ENCODE results near the gene ASTN2.

The ASTN2 gene

DNA sequence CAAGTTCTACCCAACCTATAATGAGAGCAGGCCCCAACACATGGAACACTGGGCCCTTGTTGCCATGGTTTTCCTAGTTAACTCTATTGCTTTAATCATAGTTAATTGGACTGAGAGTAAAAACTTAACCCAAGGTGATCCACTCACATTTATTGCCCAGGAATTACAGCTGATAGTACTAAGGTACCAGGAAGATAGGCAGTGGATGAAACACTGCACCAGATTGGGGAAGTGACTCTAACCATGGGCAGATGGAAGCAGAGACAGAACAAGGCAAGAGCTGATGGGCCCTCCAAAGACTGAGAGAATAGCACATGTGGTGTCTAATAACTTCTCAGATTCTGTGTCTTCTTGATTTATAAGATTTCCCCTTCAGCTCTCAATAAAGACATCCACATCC lies 873.5 kb downstream of the ASTN2 start:
- DNase-seq (ENCODE audit: low read depth, low spot score): no peak

DNA sequence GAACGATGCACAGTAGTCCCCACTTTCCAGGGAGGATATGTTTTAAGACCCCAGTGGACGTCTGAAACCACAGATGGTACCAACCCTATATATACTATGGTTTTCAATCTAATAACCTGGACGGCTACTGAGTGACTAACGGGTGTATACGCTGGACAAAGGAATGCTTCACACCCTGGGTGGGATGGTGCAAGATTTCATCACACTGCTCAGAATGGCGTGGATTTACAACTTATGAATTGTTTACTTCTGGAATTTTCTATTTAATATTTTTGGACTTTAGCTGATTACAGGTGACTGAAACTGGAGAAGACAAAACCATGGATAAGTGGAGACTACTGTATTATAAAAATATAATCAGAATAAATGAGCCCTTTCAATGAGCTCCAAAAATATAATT lies 875.3 kb downstream of the ASTN2 start:
- no peak for DNase-seq (ENCODE audit: low read depth, low spot score)

DNA sequence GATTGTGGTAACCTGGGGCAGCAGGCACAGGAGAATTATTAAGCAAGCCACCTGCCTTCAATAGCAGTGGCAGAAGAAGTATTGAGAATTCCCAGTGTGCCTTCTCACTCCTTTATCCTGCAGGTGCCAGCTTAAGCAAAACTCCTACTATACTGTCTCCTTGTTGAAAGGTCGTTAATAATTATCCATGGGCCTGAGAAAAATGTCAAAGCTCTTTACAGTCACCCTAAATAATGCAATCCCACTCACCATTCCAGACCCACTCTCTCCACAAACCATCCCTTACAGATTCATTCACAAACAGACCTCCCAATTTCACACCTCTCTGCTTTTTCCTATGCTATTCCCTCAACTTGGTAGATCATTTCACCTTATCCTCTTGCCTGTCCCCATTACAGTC lies 889.2 kb downstream of the ASTN2 start:
- no peak for DNase-seq (ENCODE audit: low read depth, low spot score)

DNA sequence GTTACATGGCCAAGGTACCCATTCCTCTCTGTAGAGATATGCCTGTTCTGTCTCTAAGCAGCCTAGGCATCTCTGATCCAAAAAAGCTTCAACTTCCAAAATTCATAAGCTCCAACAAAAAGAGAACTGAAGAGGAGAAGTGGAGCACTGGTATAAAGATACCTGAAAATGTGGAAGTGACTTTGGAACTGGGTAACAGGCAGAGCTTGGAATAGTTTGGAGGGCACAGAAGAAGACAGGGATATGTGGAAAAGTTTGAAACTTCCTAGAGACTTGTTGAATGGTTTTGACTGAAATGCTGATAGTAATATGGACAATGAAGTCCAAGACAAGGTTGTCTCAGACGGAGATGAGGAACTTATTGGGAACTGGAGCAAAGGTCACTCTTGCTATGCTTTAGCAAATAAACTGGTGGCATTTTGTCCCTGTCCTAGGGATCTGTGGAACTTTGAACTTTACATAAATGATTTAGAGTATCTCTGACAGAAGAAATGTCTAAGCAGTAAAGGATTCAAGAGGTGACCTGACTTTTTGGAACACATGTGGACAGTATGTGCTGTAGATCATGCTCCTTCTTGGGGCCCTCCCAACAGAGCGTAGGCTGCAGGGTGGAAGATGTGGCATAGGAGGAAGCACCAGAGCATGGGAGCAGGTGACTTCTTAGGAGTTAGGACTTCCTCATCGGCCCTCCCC lies 889.9 kb downstream of the ASTN2 start:
- DNase-seq (ENCODE audit: low read depth, low spot score): no peak

DNA sequence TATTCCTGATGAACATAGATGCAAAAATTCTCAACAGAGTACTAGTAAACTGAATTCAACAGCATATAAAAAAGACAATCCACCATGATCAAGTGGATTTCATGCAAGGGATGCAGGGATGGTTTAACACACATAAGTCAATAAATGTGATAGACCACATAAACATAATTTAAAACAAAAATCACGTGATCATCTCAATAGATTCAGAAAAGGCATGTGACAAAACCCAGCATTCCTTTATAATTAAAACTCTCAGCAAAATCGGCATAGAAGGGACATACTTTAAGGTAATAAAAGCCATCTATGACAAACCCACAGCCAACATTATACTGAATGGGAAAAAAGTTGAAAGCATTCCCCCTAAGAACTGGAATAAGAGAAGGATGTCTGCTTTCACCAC lies 894.6 kb downstream of the ASTN2 start:
- no peak for DNase-seq (ENCODE audit: low read depth, low spot score)

DNA sequence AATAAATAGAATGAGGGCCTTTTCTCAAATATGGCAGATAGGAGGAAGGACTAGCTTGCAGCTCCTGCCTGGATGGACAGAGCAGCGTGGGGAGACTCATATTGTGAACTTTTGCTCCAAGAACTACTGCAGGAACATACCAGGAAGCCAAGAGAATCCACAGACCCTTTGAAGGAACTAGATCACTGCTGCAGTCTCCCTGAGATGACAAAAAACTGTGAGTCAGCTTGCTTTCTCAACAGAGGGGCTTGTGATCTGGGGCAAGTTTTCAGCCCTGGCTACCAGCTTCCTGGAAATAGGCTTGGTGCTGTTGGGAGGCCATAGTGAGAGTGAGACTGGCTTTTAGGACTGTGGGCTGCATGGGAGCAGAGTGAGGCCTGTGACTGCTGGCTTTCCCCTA lies 898.4 kb downstream of the ASTN2 start:
- DNase-seq (ENCODE audit: low read depth, low spot score): no peak

DNA sequence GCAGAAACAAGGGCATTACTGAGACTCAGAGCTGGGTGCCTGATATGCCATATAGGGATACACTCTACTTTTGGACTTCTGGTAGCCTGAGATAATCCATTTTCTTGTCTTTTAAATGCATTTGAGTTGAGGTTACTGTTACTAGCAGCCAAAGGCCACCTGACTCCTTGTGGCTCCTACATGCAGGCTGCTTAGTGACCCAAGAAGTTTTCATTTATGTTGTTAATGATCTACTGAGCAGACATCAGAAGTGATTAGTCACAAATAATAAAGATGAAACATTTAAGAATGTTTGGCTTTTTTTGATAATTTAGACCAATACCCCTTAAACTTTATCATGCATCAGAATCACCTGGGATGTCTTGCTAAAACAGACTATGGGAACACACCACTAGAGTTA lies 899.3 kb downstream of the ASTN2 start:
- DNase-seq (ENCODE audit: low read depth, low spot score): no peak

DNA sequence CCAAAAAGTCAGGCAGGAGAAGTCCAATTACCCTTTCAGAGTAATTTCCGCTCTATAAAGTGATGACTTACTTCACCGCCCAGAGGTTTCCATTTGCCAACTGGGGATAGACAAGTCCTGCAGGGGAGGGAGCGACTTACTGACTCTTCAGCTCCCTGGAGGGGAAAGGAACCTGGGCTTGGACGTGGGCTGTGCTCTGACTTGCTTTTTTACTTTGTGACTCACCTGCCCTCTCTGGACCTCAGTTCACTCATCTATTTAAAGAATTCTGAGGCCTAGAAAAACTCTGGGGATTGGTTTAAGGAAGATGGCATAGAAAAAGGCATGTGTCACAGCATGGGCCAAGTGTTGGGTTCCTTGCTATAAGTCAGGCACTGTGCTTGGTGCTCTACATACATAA lies 908.2 kb downstream of the ASTN2 start:
- DNase-seq (ENCODE audit: low read depth, low spot score): no peak

DNA sequence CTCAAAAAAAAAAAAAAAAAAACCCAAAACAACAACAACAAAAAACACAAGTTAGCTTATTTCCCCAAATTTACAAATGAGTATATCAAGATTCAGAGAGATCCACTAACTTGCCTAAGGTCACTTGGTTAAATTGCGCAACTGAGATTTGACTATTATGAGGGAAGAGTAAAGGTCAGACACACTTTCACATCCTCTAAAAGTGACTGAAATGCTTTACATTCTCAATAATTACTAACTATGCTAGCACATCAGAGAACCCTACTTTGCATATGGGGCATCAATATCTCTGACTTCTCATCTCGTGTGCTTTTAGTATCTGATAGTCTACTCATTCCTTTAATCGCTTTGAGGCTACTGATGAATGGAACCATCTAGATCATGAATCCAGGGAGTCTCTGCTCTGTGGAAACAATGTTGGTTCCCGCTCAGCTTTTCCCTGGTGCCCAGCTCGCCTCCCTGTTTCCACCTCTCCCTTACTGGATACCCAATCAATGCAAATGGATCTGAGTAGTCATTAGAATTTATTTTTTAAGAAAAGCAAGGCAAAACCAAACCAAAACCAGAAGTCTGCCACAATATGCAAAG lies 909.9 kb downstream of the ASTN2 start:
- no peak for DNase-seq (ENCODE audit: low read depth, low spot score)

DNA sequence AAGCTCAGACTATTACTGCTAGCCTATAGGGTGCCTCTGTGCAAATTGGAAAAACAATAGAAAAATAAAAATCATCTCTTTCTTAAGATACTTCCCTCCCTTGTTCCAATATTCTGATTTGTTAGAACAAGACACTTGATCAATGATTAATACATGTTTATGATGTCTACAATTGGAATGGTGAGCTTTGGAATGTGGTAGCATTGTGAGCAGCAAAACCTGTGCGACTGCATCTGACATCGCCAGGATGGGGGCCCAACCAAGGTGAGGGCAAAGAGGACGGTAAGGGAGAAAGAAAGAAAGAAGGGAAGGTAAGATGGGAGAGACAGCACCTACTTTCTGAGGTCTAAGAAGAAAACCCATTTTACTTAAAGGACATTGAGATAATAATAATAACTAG lies 910.8 kb downstream of the ASTN2 start:
- no peak for DNase-seq (ENCODE audit: low read depth, low spot score)

DNA sequence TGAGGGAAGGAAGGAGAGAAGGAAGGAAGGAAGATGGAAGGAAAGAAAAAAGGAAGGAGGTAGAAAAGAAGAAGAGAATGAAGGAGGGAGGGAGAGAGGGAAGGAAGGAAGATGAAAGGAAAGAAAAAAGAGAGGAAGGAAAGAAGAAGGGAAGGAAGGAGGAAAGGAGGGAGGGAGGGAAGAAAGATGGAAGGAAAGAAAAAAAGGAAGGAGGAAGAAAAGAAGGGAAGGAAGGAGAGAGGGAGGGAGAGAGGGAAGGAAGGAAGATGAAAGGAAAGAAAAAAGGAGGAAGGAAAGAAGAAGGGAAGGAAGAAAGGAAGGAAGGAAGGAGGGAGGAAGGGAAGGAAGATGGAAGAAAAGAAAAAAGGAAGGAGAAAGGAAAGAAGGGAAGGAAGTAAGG lies 912.1 kb downstream of the ASTN2 start:
- no peak for DNase-seq (ENCODE audit: low read depth, low spot score)

DNA sequence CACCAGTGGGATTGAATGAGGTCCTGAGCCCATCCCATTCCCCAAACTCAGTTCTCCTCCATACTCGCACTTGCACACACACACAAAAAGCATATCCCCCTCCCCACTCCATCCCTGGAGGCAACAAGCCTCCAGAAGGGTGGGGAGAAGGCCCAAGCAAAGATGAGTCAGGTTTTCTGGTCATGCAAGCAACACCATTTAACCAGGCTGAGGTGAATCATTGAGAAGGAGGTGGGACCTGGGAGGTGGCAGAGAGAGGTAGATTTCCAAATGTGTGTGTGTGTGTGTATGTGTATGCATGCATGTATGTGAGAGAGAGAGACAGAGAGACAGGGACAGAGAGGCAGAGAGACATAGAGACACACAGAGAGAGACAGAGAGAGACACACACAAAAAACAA lies 913.0 kb downstream of the ASTN2 start:
- DNase-seq (ENCODE audit: low read depth, low spot score): no peak

DNA sequence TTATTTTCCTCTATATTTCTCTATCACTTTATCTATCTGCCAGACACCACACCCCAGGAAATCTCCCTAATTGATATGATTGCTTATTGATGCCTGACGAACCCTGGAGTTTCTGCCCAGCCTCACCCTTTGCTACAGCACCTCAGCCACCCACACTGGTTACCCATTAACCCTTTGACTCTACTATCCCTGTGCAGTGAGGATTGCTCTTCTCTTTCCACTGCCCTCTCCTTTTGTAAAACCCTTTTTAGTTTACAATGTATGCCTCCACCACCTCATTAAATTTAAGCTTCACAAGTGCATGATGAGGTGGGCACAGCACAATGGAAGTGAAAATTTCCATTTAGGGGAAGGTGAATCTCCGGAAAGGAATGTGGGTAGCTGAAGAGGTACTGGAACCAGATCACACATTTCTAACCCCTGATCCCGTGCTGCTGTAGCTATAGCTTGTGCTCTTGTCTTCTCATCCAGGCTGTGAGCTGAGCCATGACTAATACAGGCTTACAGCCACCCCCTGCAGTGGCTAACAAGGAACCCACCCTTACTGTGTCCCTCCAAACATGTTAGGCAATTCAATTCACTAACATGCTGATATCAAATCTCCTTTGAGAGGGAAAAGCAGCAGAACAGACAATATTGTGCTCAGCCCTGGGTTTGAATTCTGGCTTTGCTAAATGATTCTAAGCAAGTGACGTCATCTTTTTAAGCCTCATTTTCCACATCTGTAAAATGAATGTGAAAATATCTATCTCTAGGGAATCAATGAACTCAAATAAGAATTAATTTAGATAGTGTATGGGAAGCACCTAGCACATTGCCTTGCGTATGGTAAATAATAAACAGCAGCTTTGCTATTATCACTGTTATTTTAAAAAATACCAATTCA lies 914.6 kb downstream of the ASTN2 start:
- no peak for DNase-seq (ENCODE audit: low read depth, low spot score)

DNA sequence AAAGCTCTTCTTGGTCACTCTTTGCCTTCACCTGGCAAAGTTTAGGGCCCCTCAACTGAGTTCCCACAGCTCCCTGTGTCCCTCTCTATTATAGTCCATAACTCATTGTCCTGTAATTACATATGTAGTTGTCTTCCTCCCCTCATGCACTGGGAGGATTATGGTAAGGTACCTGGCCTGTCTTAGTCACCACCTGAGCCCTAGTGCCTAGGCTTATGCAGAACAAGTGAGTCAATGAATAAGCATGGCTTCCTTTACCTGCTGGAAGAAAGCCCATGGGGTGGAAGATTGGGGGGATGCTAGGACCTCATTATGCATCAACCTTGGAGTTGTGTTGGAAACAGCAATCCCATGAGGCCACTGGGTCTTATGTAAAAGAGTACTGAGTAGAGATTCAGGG lies 915.4 kb downstream of the ASTN2 start:
- no peak for DNase-seq (ENCODE audit: low read depth, low spot score)

DNA sequence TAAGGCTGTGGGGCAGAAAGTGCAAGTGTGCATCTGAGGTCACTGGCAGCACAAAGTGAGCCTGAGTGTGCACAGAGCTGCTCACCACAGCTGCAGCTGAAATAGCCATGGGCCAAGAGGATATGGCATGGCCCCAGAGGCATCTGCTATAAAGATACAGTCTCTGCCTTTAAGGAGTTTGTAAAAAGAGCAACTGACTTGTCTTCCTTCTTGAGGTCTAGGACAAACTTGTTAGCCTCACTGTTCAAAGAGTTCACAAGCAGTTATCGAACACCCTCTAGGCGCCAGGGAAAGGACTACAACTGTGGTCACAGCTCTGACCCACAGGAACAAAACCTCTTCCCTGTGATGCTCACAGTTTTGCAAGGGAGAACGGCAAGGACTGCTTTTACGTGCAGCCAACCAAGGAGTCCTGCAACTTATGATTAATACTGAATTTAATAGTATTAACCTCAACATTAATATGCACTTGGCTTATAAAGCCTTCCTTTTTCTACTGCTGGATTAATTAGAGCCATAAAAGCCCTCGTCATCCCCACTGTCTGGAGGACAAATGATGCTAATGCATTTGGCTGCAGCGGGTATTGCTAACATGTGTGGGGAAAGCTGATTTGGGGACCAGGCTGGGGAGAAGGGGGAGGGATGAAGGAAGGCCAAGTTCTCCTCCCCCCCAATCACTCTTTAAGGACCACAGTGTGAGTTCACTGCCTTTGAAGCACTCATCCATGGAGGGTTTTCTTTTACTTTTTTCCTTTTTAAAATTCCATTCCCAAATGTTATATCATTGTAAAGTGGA lies 917.6 kb downstream of the ASTN2 start:
- no peak for DNase-seq (ENCODE audit: low read depth, low spot score)

DNA sequence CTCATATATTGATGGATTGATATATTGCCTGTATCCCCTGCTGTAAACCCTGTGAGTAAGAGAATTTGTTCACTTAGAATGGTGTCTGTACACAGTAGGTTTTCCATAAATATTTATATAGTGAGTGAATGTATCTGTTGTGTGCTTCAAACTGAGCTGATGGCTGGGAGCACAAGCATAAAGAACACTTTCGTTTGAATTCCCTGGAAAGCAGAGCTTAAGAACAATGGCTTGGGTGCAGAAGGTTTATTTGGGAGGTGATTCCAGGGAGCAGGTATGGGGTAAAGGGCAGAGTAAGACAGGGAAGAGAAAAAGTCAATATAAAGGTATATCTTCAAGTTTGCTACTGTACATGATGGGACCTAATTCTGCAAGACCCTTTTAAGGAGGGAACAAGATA lies 918.7 kb downstream of the ASTN2 start:
- DNase-seq (ENCODE audit: low read depth, low spot score): no peak

DNA sequence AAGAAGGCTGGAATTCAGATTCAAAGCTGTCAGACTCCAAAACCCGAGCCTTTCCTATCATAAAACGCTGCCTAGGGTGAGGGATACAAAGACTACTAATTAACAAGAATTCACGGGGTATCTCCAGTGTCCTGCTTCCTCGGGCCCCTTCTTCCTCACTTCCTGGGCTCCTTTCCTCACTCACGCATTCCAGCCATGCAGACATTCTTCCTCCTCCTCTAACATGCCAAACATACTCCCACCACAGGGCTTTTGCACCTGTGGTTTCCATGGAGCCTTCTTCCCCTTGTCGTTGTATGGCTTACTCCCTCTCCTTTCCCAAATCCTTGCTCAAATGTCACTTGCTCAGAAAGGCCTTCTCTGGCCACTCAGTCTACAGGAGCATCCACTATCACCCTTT lies 919.1 kb downstream of the ASTN2 start:
- DNase-seq (ENCODE audit: low read depth, low spot score): no peak

DNA sequence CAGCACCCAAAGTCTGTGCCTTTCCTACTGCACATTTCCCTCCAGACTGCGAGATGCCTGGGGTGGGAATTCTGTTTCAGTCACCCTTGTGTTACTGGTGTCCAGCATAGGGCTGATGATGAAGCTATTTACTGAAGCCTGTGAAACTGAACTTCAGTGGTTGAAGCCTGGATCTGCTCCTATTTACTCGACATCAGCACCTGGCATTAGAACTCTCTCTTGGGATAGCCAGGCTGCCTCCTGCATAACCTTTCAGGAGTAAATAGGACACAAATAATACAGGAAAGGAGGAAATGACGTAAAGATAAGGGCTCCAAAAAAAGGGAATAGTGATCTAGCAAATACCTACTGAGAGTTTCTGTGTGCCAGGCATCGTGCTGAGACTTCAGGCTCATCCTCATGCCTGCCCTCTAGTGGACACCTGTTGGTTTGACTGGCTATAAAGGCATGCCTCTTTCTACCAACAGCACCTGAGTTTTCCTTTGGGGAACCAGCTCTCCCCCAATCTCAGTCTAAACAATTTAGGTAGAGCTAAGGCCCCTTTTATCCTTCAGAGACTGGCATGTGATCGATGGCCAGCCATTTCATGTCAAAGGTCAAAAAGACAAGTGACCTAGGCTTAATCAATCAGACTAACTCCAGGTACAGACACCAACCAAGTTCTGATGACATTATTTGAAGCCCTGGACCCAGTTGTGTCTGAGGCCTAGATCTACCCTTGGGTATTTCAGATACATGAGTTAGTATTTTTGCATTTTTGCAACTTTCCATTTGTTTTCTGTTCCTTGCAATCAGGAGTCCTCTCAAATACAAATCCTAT lies 919.8 kb downstream of the ASTN2 start:
- peak; percentile 55 for DNase-seq (ENCODE audit: low read depth, low spot score)

DNA sequence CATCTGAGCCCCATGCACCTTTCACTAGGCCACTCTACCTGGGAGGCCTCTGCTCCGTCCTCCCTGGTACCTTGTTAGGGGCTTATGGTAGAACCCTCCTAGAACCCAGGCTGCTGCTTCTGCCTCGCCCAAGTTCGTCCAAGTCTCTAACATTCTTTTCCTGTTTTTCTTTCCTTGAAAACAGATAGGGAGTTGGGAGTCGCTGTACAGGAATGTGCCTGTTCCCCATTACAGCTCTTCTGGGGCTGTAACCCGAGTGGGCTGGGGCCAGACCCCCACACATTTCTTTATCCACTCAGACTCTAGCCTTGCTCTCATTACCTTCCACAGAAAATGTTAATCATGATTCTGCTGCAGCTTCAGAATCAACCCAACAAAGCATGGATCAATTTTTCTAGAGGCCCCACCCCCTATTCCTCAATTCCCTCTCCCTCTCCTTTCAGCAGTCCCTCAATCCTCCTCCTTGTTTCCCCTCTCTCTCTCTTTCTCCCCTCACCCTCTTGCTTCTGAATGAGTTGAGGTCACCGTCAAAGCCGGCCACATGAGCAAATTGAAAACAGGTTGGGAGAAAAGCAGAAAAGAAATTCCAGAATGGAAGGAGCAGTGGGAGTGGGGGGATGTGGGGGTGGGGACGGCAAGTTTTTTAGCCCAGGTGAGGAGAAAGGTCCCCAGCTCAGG lies 921.5 kb downstream of the ASTN2 start:
- no peak for DNase-seq (ENCODE audit: low read depth, low spot score)

DNA sequence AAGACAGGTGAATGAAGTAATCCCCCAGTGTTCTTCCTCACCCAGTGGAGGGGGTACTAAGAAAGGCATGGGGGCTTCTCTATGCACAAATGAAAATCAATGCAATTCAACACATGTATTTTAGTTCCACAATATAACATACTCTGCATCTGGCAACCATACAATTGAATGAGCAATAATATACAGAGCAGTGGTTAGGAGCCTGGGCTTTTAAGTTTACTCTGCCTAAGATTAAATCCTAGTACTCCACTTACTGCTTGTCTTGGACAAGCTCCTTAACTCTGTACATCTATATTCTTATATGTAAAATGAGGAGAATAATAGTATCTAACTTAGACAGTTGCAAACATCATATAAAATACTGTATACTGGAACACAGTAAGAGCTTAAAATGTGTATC lies 923.2 kb downstream of the ASTN2 start:
- no peak for DNase-seq (ENCODE audit: low read depth, low spot score)

DNA sequence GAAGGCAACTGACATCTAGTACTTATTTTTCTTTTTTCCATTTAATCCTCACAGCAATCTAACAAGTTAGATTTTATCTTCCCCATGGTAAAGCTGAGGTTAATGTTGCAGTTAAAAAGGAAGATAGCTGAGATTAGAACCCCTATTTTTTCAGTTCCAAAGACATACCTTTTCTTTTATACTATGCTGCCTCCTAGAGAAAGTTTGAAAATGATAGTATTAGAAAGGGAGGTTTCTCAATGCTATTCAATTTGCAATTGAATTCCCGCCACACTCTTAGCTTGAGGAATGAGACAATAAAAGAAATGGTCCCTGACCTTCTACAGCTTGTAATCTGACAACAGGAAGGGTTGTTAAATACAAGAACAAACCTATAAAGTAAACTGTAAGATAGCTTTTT lies 923.6 kb downstream of the ASTN2 start:
- no peak for DNase-seq (ENCODE audit: low read depth, low spot score)

All from ELF-1 (cell line).